B cell (primary cell): Measurements from ENCODE around the gene FKBP14. TPM values are rescaled to one million over a fixed set of nuclear protein-coding genes. Genes with fewer than 3 reads are reported as not detected.

Experiments
- ATAC-seq: fragments of 200-7000 bp; cut with Tn5 transposase; one replicate; pipeline ENCODE4 v1.10.0; 2021; ENCODE audit warnings: low read depth, mild to moderate bottlenecking, moderate number of reproducible peaks, moderate library complexity
- CTCF ChIA-PET: fragments of 350-600 bp; sonication (Branson Sonifier 250); formaldehyde crosslinking; loops from one replicate; lab custom pipeline; 2021; ENCODE audit warnings: antibody characterized with exemption, inconsistent platforms; lab: Charles Lee
- POLR2A ChIA-PET: fragments of 350-600 bp; sonication (Branson Sonifier 250); formaldehyde crosslinking; loops from one replicate; lab custom pipeline; 2021; ENCODE audit warnings: antibody characterized with exemption; lab: Charles Lee
- DNase-seq: peaks from one replicate; pipeline ENCODE4 v3.0.0; 2013
- H2AFZ ChIP-seq: 2 replicates; pipeline ENCODE4 v1.6.1; 2012; ENCODE audit warnings: mild to moderate bottlenecking, low read depth, low read length; ENCODE audit not compliant: insufficient read depth, poor library complexity, severe bottlenecking
- H3K27ac ChIP-seq, 2 donors: 1 replicate in 1 of 2; 2 replicates in 1 of 2; pipeline ENCODE4 v1.5.1; 2012 to 2013; ENCODE audit warnings: low read length in 2 of 2, mild to moderate bottlenecking in 2 of 2, moderate library complexity in 1 of 2
- H3K27me3 ChIP-seq, 4 experiments: fragments of 200-600 bp in 1 of 4; sonication (generic) in 1 of 4; replicated peaks in 1 of 4; 1 replicate in 2 of 4; 2 replicates in 2 of 4; pipeline versions ENCODE4 v1.6.1 to v1.7.0; 2013 to 2016; ENCODE audit warnings: low read length in 3 of 4, mild to moderate bottlenecking in 2 of 4, mixed read lengths in 1 of 4, moderate library complexity in 1 of 4; ENCODE audit not compliant: insufficient read depth in 4 of 4, control insufficient read depth in 3 of 4; ENCODE audit errors: control extremely low read depth in 1 of 4
- H3K36me3 ChIP-seq, 2 experiments: replicated peaks in 1 of 2; 1 replicate in 1 of 2; 2 replicates in 1 of 2; pipeline versions ENCODE4 v1.6.1 to v1.7.1; 2013; ENCODE audit warnings: low read length in 1 of 2; ENCODE audit not compliant: insufficient read depth in 2 of 2, control insufficient read depth in 1 of 2; ENCODE audit errors: control extremely low read depth in 1 of 2, extremely low read depth in 1 of 2
- H3K4me1 ChIP-seq, 2 donors: fragments of 200-600 bp in 1 of 2; sonication (generic) in 1 of 2; 1 replicate in 1 of 2; 2 replicates in 1 of 2; pipeline versions ENCODE4 v1.5.1 to v1.6.1; 2013 to 2017; ENCODE audit warnings: low read length in 2 of 2; ENCODE audit not compliant: control insufficient read depth in 2 of 2, insufficient read depth in 2 of 2
- H3K4me2 ChIP-seq: replicated peaks from 2 replicates; pipeline ENCODE3; 2012; ENCODE audit warnings: mild to moderate bottlenecking, low read depth, low read length; ENCODE audit not compliant: poor library complexity, severe bottlenecking
- H3K4me3 ChIP-seq, 5 experiments: fragments of 200-600 bp in 1 of 5; sonication (generic) in 1 of 5; 1 replicate in 3 of 5; 2 replicates in 2 of 5; pipeline versions ENCODE4 v1.5.1 to v1.7.0; 2011 to 2016; ENCODE audit warnings: low read length in 4 of 5, mild to moderate bottlenecking in 4 of 5, low read depth in 2 of 5, control low read depth in 1 of 5, moderate library complexity in 1 of 5; ENCODE audit not compliant: insufficient read depth in 1 of 5; ENCODE audit errors: control extremely low read depth in 1 of 5, extremely low read depth in 1 of 5
- H3K79me2 ChIP-seq: fragments of 200-600 bp; sonication (generic); one replicate; pipeline ENCODE4 v1.6.0; 2016; ENCODE audit warnings: low read length; ENCODE audit not compliant: control insufficient read depth, insufficient read depth
- H3K9ac ChIP-seq: fragments of 200-600 bp; sonication (generic); 2 replicates; pipeline ENCODE4 v1.6.1; 2017; ENCODE audit warnings: mild to moderate bottlenecking, low read length, moderate library complexity
- H3K9me3 ChIP-seq, 3 donors: one replicate each; pipeline versions ENCODE4 v1.6.1 to v1.7.1; 2013; ENCODE audit warnings: low read length in 2 of 3; ENCODE audit not compliant: control insufficient read depth in 2 of 3, insufficient read depth in 1 of 3; ENCODE audit errors: control extremely low read depth in 1 of 3
- H4K20me1 ChIP-seq: 2 replicates; pipeline ENCODE4 v1.6.0; 2012; ENCODE audit warnings: mild to moderate bottlenecking, low read length; ENCODE audit not compliant: insufficient read depth, control insufficient read depth, poor library complexity, severe bottlenecking
- H3K27ac Mint-ChIP-seq: one replicate; pipeline ENCODE4 v1.8.0; 2021; ENCODE audit warnings: mixed read lengths
- H3K27me3 Mint-ChIP-seq: one replicate; pipeline ENCODE4 v1.8.0; 2021; ENCODE audit warnings: mixed read lengths
- H3K4me1 Mint-ChIP-seq: one replicate; pipeline ENCODE4 v1.8.0; 2021; ENCODE audit warnings: mixed read lengths
- H3K4me3 Mint-ChIP-seq: one replicate; pipeline ENCODE4 v1.8.0; 2021; ENCODE audit warnings: mixed read lengths
- H3K9me3 Mint-ChIP-seq: one replicate; pipeline ENCODE4 v1.8.0; 2022; ENCODE audit warnings: mixed read lengths; ENCODE audit not compliant: insufficient read depth
- CTCF ChIP-seq: fragments of 200-600 bp; IDR thresholded peaks from one replicate; pipeline ENCODE4 v1.8.0; 2022; ENCODE audit warnings: antibody characterized with exemption, mild to moderate bottlenecking
- EZH2 ChIP-seq: IDR thresholded peaks from 2 replicates; pipeline ENCODE4 v1.6.1; 2012; ENCODE audit warnings: borderline replicate concordance, low read depth, mild to moderate bottlenecking, moderate library complexity, low read length; ENCODE audit not compliant: insufficient read depth, poor library complexity, severe bottlenecking
- WGBS: methylation state at CpG from one replicate; pipeline ENCODE4 v1.1.5; 2013; ENCODE audit warnings: missing lambda C conversion rate; ENCODE audit not compliant: insufficient coverage; 5-methylcytosine and 5-hydroxymethylcytosine counted together
- intact Hi-C: fragments of 100-400 bp; cut with micrococcal nuclease; formaldehyde crosslinking; loops from one replicate; pipeline ENCODE4 v1.10.0; 2022
- polyA plus RNA-seq: library from polyadenylated mRNA; depleted of rRNA; stranded (reverse); fragments of >200 nt; gene quantifications from 2 replicates; pipeline ENCODE4 v1.2.3, GENCODE V29; 2012
- total RNA-seq, 2 donors: library from RNA; stranded (reverse); fragments of 120-200 nt in 1 of 2; gene quantifications; 1 replicate in 1 of 2; 2 replicates in 1 of 2; pipeline versions ENCODE4 v1.2.3 to v1.2.4, GENCODE V29; 2013 to 2022

Gene FKBP14
- total and polyA plus RNA-seq, 2 donors (not counting 1 experiment from before 2014, with no cell fraction given): 2.8 to 4.2 TPM

DNA sequence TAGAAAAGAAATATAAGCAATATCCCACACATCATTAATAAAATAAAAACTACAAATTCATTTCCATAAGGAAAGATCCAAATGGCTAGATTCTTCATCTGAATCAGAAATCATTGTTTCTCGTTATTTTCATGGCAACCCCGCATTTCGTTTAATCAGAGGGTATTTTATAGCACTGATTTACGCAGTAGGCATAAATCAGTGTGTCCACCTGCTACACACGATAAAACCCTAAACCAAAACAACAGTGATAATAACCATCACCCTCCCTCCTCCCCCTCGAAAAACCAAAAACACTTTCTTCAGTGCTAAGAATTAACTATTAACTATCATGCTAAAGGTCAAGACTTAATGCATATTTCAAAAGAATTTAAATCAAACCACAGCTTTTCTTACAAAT lies 16.5 kb downstream of the FKBP14 start:
- ChIA-PET POLR2A (no interaction called here), CTCF (no interaction called here)
- ATAC-seq: no peak
- Histone ChIP-seq H3K4me1 (no peaks in the 10 kb centered on the region), H3K79me2 (no peaks in the 10 kb centered on the region), H3K4me2 (no peak overlapping the region), H3K36me3 (peaks cover 0 to 3% of the 10 kb centered on the region in 2 experiments), H4K20me1 (no peaks in the 10 kb centered on the region), H3K27ac (no peak overlapping the region), H3K27me3 (no peaks in the 10 kb centered on the region), H3K4me3 (no peak overlapping the region), H2AFZ (no peak overlapping the region), H3K9me3 (no peaks in the 10 kb centered on the region), H3K9ac (no peak overlapping the region)
- no peaks in the 10 kb centered on the region for H3K4me1 Mint-ChIP-seq
- intact Hi-C loops: no loop called here
- DNase-seq: no peak
- H3K4me3 Mint-ChIP-seq: no peak overlapping the region
- TF ChIP-seq CTCF (no peak), EZH2 (no peak)
- no peak overlapping the region for H3K27ac Mint-ChIP-seq
- WGBS: 96% methylated on average over 6 of the region's 6 CpGs
- H3K27me3 Mint-ChIP-seq: no peaks in the 10 kb centered on the region
- no peaks in the 10 kb centered on the region for H3K9me3 Mint-ChIP-seq

GRCh38 chr7:30005464-30005863 lies 21.0 kb downstream of the FKBP14 start:
- no peak overlapping the region for H3K4me3 ChIP-seq
- no peaks in the 10 kb centered on the region for H3K36me3 ChIP-seq
- H3K9me3 ChIP-seq: no peaks in the 10 kb centered on the region
- H3K79me2 ChIP-seq: no peaks in the 10 kb centered on the region
- intact Hi-C loops: no loop called here
- H3K27me3 ChIP-seq: no peaks in the 10 kb centered on the region
- ATAC-seq: no peak
- H3K4me1 Mint-ChIP-seq: no peaks in the 10 kb centered on the region
- no peak overlapping the region for H2AFZ ChIP-seq
- H3K4me3 Mint-ChIP-seq: no peak overlapping the region
- ChIA-PET CTCF (no interaction called here), POLR2A (no interaction called here)
- TF ChIP-seq EZH2: no peak
- no peak for TF ChIP-seq CTCF
- H3K27me3 Mint-ChIP-seq: no peaks in the 10 kb centered on the region
- no peak overlapping the region for H3K4me2 ChIP-seq
- H3K27ac Mint-ChIP-seq: no peak overlapping the region
- no peak overlapping the region for H3K27ac ChIP-seq
- H3K9ac ChIP-seq: no peak overlapping the region
- no peaks in the 10 kb centered on the region for H3K4me1 ChIP-seq
- no peaks in the 10 kb centered on the region for H4K20me1 ChIP-seq
- no peak for DNase-seq
- no CpG with 5 or more reads among the region's 3 CpGs for WGBS
- no peaks in the 10 kb centered on the region for H3K9me3 Mint-ChIP-seq
